Activated B cell treated with CpG ODN at 0.5 μM for 24 hours (primary cell): Measurements from ENCODE around the gene MACF1. TPM values are rescaled to one million over a fixed set of nuclear protein-coding genes. Genes with fewer than 3 reads are reported as not detected.
A peak's percentile ranks its signal among the peaks of the same experiment; 100 is the strongest.

ENCODE experiments used
- ATAC-seq: fragments of 200-7000 bp; cut with Tn5 transposase; one replicate; pipeline ENCODE4 v1.10.0; 2021; ENCODE audit warnings: low read depth, mild to moderate bottlenecking, moderate library complexity
- CTCF ChIA-PET: fragments of 350-600 bp; sonication (Branson Sonifier 250); formaldehyde crosslinking; loops from one replicate; lab custom pipeline; 2021; ENCODE audit warnings: antibody characterized with exemption; lab: Charles Lee
- POLR2A ChIA-PET: fragments of 350-600 bp; sonication (Branson Sonifier 250); formaldehyde crosslinking; loops from one replicate; lab custom pipeline; 2021; ENCODE audit warnings: antibody characterized with exemption; lab: Charles Lee
- DNase-seq: peaks from one replicate; pipeline ENCODE4 v3.0.0; 2022
- H3K27ac Mint-ChIP-seq: one replicate; pipeline ENCODE4 v1.8.0; 2020; ENCODE audit warnings: mixed read lengths
- H3K27me3 Mint-ChIP-seq: one replicate; pipeline ENCODE4 v1.8.0; 2021; ENCODE audit warnings: mixed read lengths
- H3K36me3 Mint-ChIP-seq: one replicate; pipeline ENCODE4 v1.8.0; 2021; ENCODE audit warnings: low read depth, mixed read lengths
- H3K4me1 Mint-ChIP-seq: one replicate; pipeline ENCODE4 v1.8.0; 2021; ENCODE audit warnings: mixed read lengths
- H3K4me3 Mint-ChIP-seq: one replicate; pipeline ENCODE4 v1.8.0; 2020; ENCODE audit warnings: mild to moderate bottlenecking, mixed read lengths
- H3K9me3 Mint-ChIP-seq: one replicate; pipeline ENCODE4 v1.8.0; 2020; ENCODE audit warnings: mixed read lengths
- CTCF ChIP-seq: fragments of 200-600 bp; IDR thresholded peaks from one replicate; pipeline ENCODE4 v1.8.0; 2022; ENCODE audit warnings: antibody characterized with exemption, mild to moderate bottlenecking
- intact Hi-C: fragments of 100-400 bp; cut with micrococcal nuclease; formaldehyde crosslinking; loops from one replicate; pipeline ENCODE4 v1.15.1; 2024
- total RNA-seq: library from RNA; stranded (reverse); gene quantifications from 2 replicates; pipeline ENCODE4 v1.2.3, GENCODE V29; 2022

The MACF1 gene
- total RNA-seq, 1 donor from 2014 or later: 286 TPM

DNA sequence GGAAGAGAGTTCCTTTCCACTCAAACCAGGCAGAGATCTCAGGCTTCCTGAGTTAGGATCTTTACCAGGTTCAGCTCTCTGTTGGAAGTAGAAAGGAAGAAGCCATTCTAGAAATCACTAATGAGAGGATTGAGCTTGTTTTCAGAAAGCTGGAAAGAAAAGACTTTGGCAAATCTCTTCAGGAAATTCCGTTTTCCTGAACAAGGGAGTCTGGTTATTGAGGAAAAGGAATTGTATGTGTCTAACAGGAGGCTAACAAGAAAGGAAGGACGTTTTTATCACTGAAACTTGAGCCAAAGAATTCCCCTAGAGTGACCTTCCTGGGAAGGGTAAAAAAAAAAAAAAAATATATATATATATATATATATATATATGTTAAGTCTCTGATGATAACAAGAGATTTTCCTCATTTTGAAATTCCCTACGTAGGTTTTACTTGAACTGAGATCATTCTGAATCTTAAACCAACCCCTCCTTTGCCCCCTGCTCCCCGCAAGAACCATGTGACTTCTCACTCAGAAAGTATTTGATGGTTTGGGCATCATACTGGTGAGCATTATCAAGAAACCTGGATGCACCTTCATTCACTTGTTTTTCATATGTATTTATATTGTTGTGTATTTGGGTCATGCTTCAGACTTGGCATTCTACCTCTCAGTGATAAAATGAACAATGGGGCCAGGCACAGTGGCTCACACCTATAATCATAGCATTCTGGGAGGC is 188.5 kb downstream of the MACF1 start:
- H3K4me3 Mint-ChIP-seq: no peak overlapping the region
- H3K4me1 Mint-ChIP-seq: peaks cover 36% of the 10 kb centered on the region
- peaks cover 52% of the 10 kb centered on the region for H3K36me3 Mint-ChIP-seq

GRCh38 chr1:39393645-39394044 is 189.2 kb downstream of the MACF1 start:
- no peak for TF ChIP-seq CTCF
- H3K4me3 Mint-ChIP-seq: no peak overlapping the region
- no peaks in the 10 kb centered on the region for H3K9me3 Mint-ChIP-seq
- no peak for ATAC-seq
- intact Hi-C loops: no loop called here
- no peak for DNase-seq
- CTCF ChIA-PET: interaction anchor here (0.7 kb wide), 1 partner anchor 110 kb away, joined by 3 read pairs; no protein-coding TSS in a partner anchor
- POLR2A ChIA-PET: no interaction called here
- H3K36me3 Mint-ChIP-seq: peaks cover 48% of the 10 kb centered on the region
- H3K27me3 Mint-ChIP-seq: no peaks in the 10 kb centered on the region
- H3K4me1 Mint-ChIP-seq: peaks cover 42% of the 10 kb centered on the region
- H3K27ac Mint-ChIP-seq: no peak overlapping the region

More for the DNA sequence above, 188.5 kb downstream of the MACF1 start:
- intact Hi-C loops: no loop called here
- Mint-ChIP-seq H3K27ac (no peak overlapping the region), H3K27me3 (no peaks in the 10 kb centered on the region), H3K9me3 (no peaks in the 10 kb centered on the region)
- ChIA-PET CTCF (interaction anchor here (0.7 kb wide), 1 partner anchor 109 kb away, joined by 3 read pairs; no protein-coding TSS in a partner anchor), POLR2A (no interaction called here)
- TF ChIP-seq CTCF: no peak
- DNase-seq (no peak), ATAC-seq (no peak)

DNA sequence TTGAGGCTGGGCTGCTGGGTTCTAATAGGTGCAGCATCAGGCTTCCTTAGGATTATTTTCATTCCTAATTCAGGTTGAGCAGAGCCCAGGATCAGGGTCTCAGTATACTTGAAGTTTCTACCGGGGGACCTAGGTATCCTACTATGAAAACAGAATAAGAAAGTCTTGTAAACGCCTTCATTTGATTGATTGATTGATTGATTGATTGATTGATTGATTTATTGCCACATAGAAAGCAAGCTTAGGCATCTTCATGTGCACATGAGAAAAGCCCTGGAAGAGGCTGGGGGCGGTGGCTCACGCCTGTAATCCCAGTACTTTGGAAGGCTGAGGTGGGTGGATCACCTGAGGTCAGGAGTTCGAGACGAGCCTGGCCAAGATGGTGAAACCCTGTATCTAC is 189.6 kb downstream of the MACF1 start:
- no peaks in the 10 kb centered on the region for H3K9me3 Mint-ChIP-seq
- H3K36me3 Mint-ChIP-seq: peaks cover 44% of the 10 kb centered on the region
- intact Hi-C loops: no loop called here
- TF ChIP-seq CTCF: no peak
- H3K4me3 Mint-ChIP-seq: no peak overlapping the region
- POLR2A ChIA-PET: no interaction called here
- peaks cover 46% of the 10 kb centered on the region for H3K4me1 Mint-ChIP-seq
- H3K27me3 Mint-ChIP-seq: no peaks in the 10 kb centered on the region
- no peak for DNase-seq
- no peak for ATAC-seq
- CTCF ChIA-PET: interaction anchor here (1.7 kb wide), 1 partner anchor 17 kb away, joined by 8 read pairs; no protein-coding TSS in a partner anchor
- H3K27ac Mint-ChIP-seq: no peak overlapping the region

GRCh38 chr1:39394598-39394997 is 190.1 kb downstream of the MACF1 start:
- intact Hi-C loops: no loop called here
- DNase-seq (no peak), ATAC-seq (no peak)
- peaks cover 48% of the 10 kb centered on the region for H3K4me1 Mint-ChIP-seq
- H3K4me3 Mint-ChIP-seq: peak overlapping the region; percentile 24
- H3K27ac Mint-ChIP-seq: no peak overlapping the region
- no peaks in the 10 kb centered on the region for H3K9me3 Mint-ChIP-seq
- H3K27me3 Mint-ChIP-seq: no peaks in the 10 kb centered on the region
- ChIA-PET POLR2A (interaction anchor here (0.7 kb wide), 1 partner anchor 14 kb away, joined by 7 read pairs; no protein-coding TSS in a partner anchor), CTCF (interaction anchor here (1.7 kb wide), 1 partner anchor 16 kb away, joined by 8 read pairs; no protein-coding TSS in a partner anchor)
- peaks cover 42% of the 10 kb centered on the region for H3K36me3 Mint-ChIP-seq
- TF ChIP-seq CTCF: no peak

DNA sequence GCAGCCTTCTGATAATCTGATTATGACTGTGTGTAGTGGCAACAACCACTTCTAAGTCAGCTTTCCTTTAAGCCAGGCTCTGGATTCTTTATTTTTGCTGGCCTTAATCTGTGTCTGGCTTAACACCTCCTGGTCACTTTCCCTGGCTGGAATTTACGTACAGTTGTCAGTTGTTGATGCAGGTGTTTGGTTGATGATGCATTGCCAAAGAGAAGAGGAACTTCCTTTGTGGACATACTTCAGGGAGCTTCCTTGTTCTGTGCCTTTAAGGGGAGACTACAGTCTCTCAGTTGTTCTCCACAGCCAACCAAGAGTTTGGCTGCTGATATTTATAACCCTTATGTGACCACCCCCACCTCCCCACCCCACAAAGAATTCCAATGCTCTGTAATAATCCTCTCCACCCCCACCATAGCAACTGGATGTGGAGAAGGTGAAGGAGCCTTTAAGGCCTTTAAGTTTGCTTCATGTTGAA is 190.9 kb downstream of the MACF1 start:
- ATAC-seq (peak; percentile 45), DNase-seq (no peak)
- no peaks in the 10 kb centered on the region for H3K27me3 Mint-ChIP-seq
- no peak for TF ChIP-seq CTCF
- H3K27ac Mint-ChIP-seq: peak overlapping the region; percentile 26
- POLR2A ChIA-PET: interaction anchor here (0.7 kb wide), 3 partner anchors 13 to 129 kb away, joined by 4 to 7 read pairs (median 6); no protein-coding TSS in a partner anchor
- H3K9me3 Mint-ChIP-seq: no peaks in the 10 kb centered on the region
- H3K4me3 Mint-ChIP-seq: no peak overlapping the region
- H3K36me3 Mint-ChIP-seq: peaks cover 37% of the 10 kb centered on the region
- peaks cover 52% of the 10 kb centered on the region for H3K4me1 Mint-ChIP-seq
- CTCF ChIA-PET: interaction anchor here (1.7 kb wide), 1 partner anchor 15 kb away, joined by 8 read pairs; no protein-coding TSS in a partner anchor
- intact Hi-C loops: no loop called here
